Astrocyte (in vitro differentiated cells and primary cell): Measurements from ENCODE around the gene SV2A. TPM values are rescaled to one million over a fixed set of nuclear protein-coding genes. Genes with fewer than 3 reads are reported as not detected.

Source experiments
- DNase-seq: peaks from one replicate; pipeline ENCODE4 v3.0.0-alpha.2; 2010; ENCODE audit warnings: low read depth
- FAIRE-seq: peaks from 2 replicates; lab custom pipeline; 2011; peaks lifted over from hg19 to GRCh38; lab: Jason Lieb, UNC
- H2AFZ ChIP-seq: 2 replicates; pipeline ENCODE4 v1.6.0; 2012; ENCODE audit warnings: low read depth, low read length, inconsistent platforms
- H3K27ac ChIP-seq: 2 replicates; pipeline ENCODE4 v1.5.1; 2011; ENCODE audit warnings: low read depth, low read length, inconsistent platforms
- H3K27me3 ChIP-seq: 2 replicates; pipeline ENCODE4 v1.6.0; 2011; ENCODE audit warnings: low read length, inconsistent platforms; ENCODE audit not compliant: insufficient read depth
- H3K36me3 ChIP-seq: 2 replicates; pipeline ENCODE4 v1.5.1; 2011; ENCODE audit warnings: low read length, inconsistent platforms; ENCODE audit not compliant: insufficient read depth
- H3K4me1 ChIP-seq: 2 replicates; pipeline ENCODE4 v1.5.1; 2011; ENCODE audit warnings: low read length, inconsistent platforms; ENCODE audit not compliant: insufficient read depth
- H3K4me2 ChIP-seq: 2 replicates; pipeline ENCODE4 v1.6.0; 2012; ENCODE audit warnings: low read length, inconsistent platforms
- H3K4me3 ChIP-seq: 2 replicates; pipeline ENCODE4 v1.5.1; 2011; ENCODE audit warnings: low read depth, mild to moderate bottlenecking, low read length, inconsistent platforms; ENCODE audit not compliant: insufficient read depth
- H3K79me2 ChIP-seq: 2 replicates; pipeline ENCODE4 v1.6.0; 2012; ENCODE audit warnings: mild to moderate bottlenecking, low read length, inconsistent platforms; ENCODE audit not compliant: insufficient read depth
- H3K9ac ChIP-seq: 2 replicates; pipeline ENCODE4 v1.6.0; 2012; ENCODE audit warnings: mild to moderate bottlenecking, low read length, inconsistent platforms
- H3K9me3 ChIP-seq: 2 replicates; pipeline ENCODE4 v1.5.1; 2012; ENCODE audit warnings: low read depth, mild to moderate bottlenecking, low read length, inconsistent platforms; ENCODE audit not compliant: insufficient read depth
- H4K20me1 ChIP-seq: 2 replicates; pipeline ENCODE4 v1.6.0; 2012; ENCODE audit warnings: low read length, inconsistent platforms; ENCODE audit not compliant: insufficient read depth
- H3K27ac Mint-ChIP-seq: one replicate; pipeline ENCODE4 v1.8.0; 2021; ENCODE audit warnings: mild to moderate bottlenecking, mixed read lengths; ENCODE audit not compliant: unreplicated experiment
- H3K27me3 Mint-ChIP-seq: one replicate; pipeline ENCODE4 v1.8.0; 2021; ENCODE audit warnings: low read depth, mixed read lengths; ENCODE audit not compliant: unreplicated experiment
- H3K36me3 Mint-ChIP-seq: one replicate; pipeline ENCODE4 v1.8.0; 2021; ENCODE audit warnings: low read depth, mixed read lengths; ENCODE audit not compliant: unreplicated experiment
- H3K4me1 Mint-ChIP-seq: one replicate; pipeline ENCODE4 v1.8.0; 2021; ENCODE audit warnings: low read depth, mixed read lengths; ENCODE audit not compliant: unreplicated experiment
- H3K4me3 Mint-ChIP-seq: one replicate; pipeline ENCODE4 v1.8.0; 2021; ENCODE audit warnings: mild to moderate bottlenecking, moderate library complexity, mixed read lengths; ENCODE audit not compliant: unreplicated experiment
- H3K9me3 Mint-ChIP-seq: one replicate; pipeline ENCODE4 v1.8.0; 2021; ENCODE audit warnings: mild to moderate bottlenecking, mixed read lengths; ENCODE audit not compliant: unreplicated experiment
- CTCF ChIP-seq: IDR thresholded peaks from 2 replicates; pipeline ENCODE4 v1.5.1; 2011; ENCODE audit warnings: low read depth, mild to moderate bottlenecking, inconsistent platforms, low read length, moderate library complexity; ENCODE audit not compliant: insufficient read depth
- EZH2 ChIP-seq: IDR thresholded peaks from 2 replicates; pipeline ENCODE4 v1.6.1; 2012; ENCODE audit warnings: mild to moderate bottlenecking, low read length, inconsistent platforms; ENCODE audit not compliant: insufficient read depth
- total RNA-seq: library from RNA; stranded (reverse); gene quantifications from 2 replicates; pipeline ENCODE4 v1.2.1, GENCODE V29; 2021

The SV2A gene
- total RNA-seq, 1 donor from 2014 or later, result 6.8 TPM

GRCh38 chr1:149884433-149885338 lies 33.0 kb downstream of the SV2A start:
- H3K4me3 Mint-ChIP-seq, result no peak overlapping the region
- Histone ChIP-seq H3K79me2 (peaks cover 17% of the 10 kb centered on the region), H3K9me3 (no peaks in the 10 kb centered on the region), H3K4me1 (peaks cover 10% of the 10 kb centered on the region), H3K27me3 (no peaks in the 10 kb centered on the region), H3K27ac (peak overlapping the region; percentile 95), H3K36me3 (no peaks in the 10 kb centered on the region), H3K9ac (peak overlapping the region; percentile 97), H4K20me1 (peaks cover 16% of the 10 kb centered on the region), H3K4me2 (peak overlapping the region; percentile 93), H3K4me3 (peak overlapping the region; percentile 88), H2AFZ (peak overlapping the region; percentile 33)
- DNase-seq (peak; percentile 23), FAIRE-seq (no peak)
- TF ChIP-seq EZH2 (no peak), CTCF (no peak)
- no peaks in the 10 kb centered on the region for H3K27me3 Mint-ChIP-seq
- H3K27ac Mint-ChIP-seq, result no peak overlapping the region
- no peaks in the 10 kb centered on the region for H3K9me3 Mint-ChIP-seq
- H3K4me1 Mint-ChIP-seq, result peaks cover 2% of the 10 kb centered on the region
- H3K36me3 Mint-ChIP-seq, result peaks cover 1% of the 10 kb centered on the region

DNA sequence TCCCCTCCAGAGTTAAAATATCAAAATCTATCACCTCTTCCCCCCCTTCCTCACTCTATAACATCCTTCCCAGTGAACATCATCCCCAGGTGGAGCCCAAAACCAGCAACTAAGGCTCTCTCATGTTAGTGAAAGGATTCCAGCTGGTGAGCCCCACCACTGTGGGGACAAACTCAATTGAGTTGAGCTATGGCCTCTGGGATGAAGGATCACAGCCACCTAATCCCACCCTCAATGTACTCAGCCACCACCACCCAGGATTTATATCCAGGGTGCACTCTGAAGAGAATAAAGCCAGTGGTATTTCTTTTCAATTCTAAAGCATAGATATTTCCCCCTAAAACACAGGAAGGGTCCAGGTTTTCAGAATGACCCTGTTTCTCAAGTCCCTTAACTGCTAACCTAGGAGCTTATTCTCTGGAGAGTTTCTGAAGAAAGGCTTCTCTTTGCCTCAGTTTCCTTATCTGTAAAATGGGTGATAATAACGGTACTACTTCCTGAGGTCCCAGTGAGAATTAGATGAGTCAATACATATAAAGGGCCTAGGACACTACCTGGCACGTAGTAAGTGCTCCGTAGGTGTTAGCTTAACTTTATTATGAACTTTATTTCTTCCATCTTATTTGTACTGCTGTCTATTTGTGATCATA lies 33.9 kb downstream of the SV2A start:
- Mint-ChIP-seq H3K4me1 (peaks cover 2% of the 10 kb centered on the region), H3K27ac (peak overlapping the region; percentile 23), H3K36me3 (peaks cover 1% of the 10 kb centered on the region), H3K27me3 (no peaks in the 10 kb centered on the region), H3K9me3 (no peaks in the 10 kb centered on the region), H3K4me3 (no peak overlapping the region)
- Histone ChIP-seq H3K9ac (no peak overlapping the region), H4K20me1 (peaks cover 16% of the 10 kb centered on the region), H3K4me3 (no peak overlapping the region), H3K79me2 (peaks cover 17% of the 10 kb centered on the region), H3K27ac (no peak overlapping the region), H3K9me3 (no peaks in the 10 kb centered on the region), H3K4me2 (peak overlapping the region; percentile 93), H3K27me3 (no peaks in the 10 kb centered on the region), H3K4me1 (peaks cover 10% of the 10 kb centered on the region), H3K36me3 (no peaks in the 10 kb centered on the region), H2AFZ (no peak overlapping the region)
- DNase-seq, result no peak
- TF ChIP-seq EZH2, result no peak
- no peak for TF ChIP-seq CTCF
- no peak for FAIRE-seq
